PFSK-1 (cell line): ENCODE results near the gene BFSP2.

Experiments used
- FOXP2 ChIP-seq: optimal IDR thresholded peaks from 2 replicates; pipeline ENCODE3; 2011; ENCODE audit warnings: borderline replicate concordance, control low read depth, inconsistent platforms; ENCODE audit not compliant: insufficient read depth; ENCODE audit errors: extremely low read length, extremely low read depth
- POLR2AphosphoS5 ChIP-seq: IDR thresholded peaks from 2 replicates; pipeline ENCODE4 v1.6.1; 2012; ENCODE audit warnings: low read depth, mild to moderate bottlenecking, control low read depth, low read length, moderate library complexity
- REST ChIP-seq, 2 experiments: IDR thresholded peaks; 2 replicates each; pipeline versions ENCODE4 v1.6.1 to v1.8.0; 2011 to 2012; ENCODE audit warnings: low read depth in 2 of 2, low read length in 2 of 2, control low read depth in 1 of 2, inconsistent platforms in 1 of 2, mild to moderate bottlenecking in 1 of 2, moderate library complexity in 1 of 2; ENCODE audit not compliant: insufficient read depth in 1 of 2
- SIN3A ChIP-seq: IDR thresholded peaks from 2 replicates; pipeline ENCODE4 v1.6.1; 2012; ENCODE audit warnings: mild to moderate bottlenecking, low read length, moderate library complexity, borderline replicate concordance; ENCODE audit not compliant: insufficient read depth
- TAF1 ChIP-seq: IDR thresholded peaks from 2 replicates; pipeline ENCODE4 v1.6.1; 2012; ENCODE audit warnings: low read length, control low read depth, borderline replicate concordance; ENCODE audit not compliant: insufficient read depth

- no peak for TF ChIP-seq TAF1
- no peak for TF ChIP-seq POLR2AphosphoS5
- no peak for TF ChIP-seq REST (IDR thresholded peaks at IDR 0.05; ENCODE audit: insufficient read depth in 1 of 2, low read depth in 2 of 2, low read length in 2 of 2)
- TF ChIP-seq SIN3A = no peak
- no peak for TF ChIP-seq FOXP2
Measured at GRCh38 chr3:133443649-133444422, 44.0 kb downstream of the BFSP2 start.
